Measurements from ENCODE around the gene NTM. TPM values are rescaled to one million over a fixed set of nuclear protein-coding genes. Genes with fewer than 3 reads are reported as not detected.

NTM gene
- total RNA-seq, 4 donors from 2014 or later: 0.78 to 1.1 (median 0.88) TPM; not detected in 1

DNA sequence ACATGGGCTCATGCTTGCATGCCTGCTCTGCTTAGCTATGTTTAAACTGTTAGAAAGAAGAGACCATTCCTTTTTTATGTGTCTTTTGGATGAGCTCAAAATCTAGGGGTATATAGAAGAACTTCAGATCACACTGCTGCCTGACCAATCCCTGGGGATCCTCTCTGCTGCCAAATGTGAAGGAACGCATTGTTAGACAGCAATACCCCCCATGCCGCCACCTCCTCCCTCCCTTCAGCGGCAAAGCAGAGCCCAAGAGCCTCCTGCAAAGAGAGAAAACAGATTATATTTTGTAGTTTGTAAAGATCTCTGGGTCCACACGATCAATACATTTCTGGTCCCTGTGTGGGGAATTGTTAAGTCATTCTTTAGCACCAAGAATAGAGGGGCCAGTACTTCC is 677.6 kb downstream of the NTM start:
- H3K4me1 ChIP-seq: no peaks in the 10 kb centered on the region
- no peak overlapping the region for H3K27ac ChIP-seq
- no peaks in the 10 kb centered on the region for H3K36me3 ChIP-seq
- no peak for DNase-seq
- H3K27me3 ChIP-seq: no peaks in the 10 kb centered on the region
- no peak overlapping the region for H3K4me3 ChIP-seq (replicated peaks in 1 of 3)
- 80 to 83% methylated on average over 4 of the region's 4 CpGs for WGBS, 2 donors
- intact Hi-C loops (cut with DNase I): no loop called here
- no peaks in the 10 kb centered on the region for H3K9me3 ChIP-seq
- TF ChIP-seq, protein P1, sequence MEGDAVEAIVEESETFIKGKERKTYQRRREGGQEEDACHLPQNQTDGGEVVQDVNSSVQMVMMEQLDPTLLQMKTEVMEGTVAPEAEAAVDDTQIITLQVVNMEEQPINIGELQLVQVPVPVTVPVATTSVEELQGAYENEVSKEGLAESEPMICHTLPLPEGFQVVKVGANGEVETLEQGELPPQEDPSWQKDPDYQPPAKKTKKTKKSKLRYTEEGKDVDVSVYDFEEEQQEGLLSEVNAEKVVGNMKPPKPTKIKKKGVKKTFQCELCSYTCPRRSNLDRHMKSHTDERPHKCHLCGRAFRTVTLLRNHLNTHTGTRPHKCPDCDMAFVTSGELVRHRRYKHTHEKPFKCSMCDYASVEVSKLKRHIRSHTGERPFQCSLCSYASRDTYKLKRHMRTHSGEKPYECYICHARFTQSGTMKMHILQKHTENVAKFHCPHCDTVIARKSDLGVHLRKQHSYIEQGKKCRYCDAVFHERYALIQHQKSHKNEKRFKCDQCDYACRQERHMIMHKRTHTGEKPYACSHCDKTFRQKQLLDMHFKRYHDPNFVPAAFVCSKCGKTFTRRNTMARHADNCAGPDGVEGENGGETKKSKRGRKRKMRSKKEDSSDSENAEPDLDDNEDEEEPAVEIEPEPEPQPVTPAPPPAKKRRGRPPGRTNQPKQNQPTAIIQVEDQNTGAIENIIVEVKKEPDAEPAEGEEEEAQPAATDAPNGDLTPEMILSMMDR (IDR thresholded peaks at IDR 0.05): no peak
- no peak for TF ChIP-seq POLR2A (IDR thresholded peaks at IDR 0.05)

DNA sequence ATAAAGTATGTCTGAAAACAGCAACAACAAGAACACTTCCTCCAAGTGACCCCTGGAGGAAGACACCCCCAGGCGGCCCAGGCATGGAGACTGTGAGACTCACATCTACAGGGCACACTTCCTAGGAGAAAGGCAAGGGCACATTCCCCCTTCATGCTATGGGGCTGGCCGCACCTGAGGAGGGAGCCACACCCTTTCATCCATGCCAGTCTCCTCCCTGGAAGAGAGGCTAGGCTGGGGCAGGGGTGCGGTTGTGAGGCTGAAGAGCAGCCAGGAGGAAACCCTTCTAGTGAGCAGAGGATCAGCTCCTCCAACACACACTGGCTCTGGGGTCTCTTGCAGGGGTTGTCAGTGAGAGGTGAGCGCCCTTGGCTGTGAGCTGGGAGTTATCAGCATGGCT is 678.8 kb downstream of the NTM start:
- H3K27me3 ChIP-seq: no peaks in the 10 kb centered on the region
- H3K4me3 ChIP-seq (replicated peaks in 1 of 3): no peak overlapping the region
- no peaks in the 10 kb centered on the region for H3K36me3 ChIP-seq
- no peak for DNase-seq
- no peak for TF ChIP-seq POLR2A (IDR thresholded peaks at IDR 0.05)
- TF ChIP-seq, protein P1 (IDR thresholded peaks at IDR 0.05): no peak
- H3K9me3 ChIP-seq: no peaks in the 10 kb centered on the region
- no peak overlapping the region for H3K27ac ChIP-seq
- WGBS, 2 donors: 82 to 91% methylated on average over 4 of the region's 4 CpGs
- no peaks in the 10 kb centered on the region for H3K4me1 ChIP-seq
- intact Hi-C loops (cut with DNase I): no loop called here

DNA sequence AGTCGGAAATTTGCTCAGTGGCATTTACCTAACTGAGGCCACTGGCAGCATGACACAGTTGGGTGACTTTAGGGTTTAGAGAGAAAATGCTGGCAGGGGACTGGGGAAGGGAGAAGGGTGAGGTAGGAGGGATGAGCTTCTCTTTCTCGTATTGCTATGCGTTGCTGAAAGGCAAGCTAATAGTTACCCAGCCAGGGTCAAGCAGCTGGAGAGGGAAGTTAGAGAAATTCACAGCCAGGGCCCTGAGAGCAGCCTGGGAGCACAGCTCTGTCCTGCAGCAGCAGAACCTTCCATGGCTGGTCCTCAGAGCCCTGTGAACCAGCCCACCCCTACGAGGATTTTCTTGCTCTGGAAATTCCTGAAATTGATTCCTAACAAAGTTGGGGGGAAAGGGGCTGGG is 679.6 kb downstream of the NTM start:
- DNase-seq: no peak
- intact Hi-C loops (cut with DNase I): no loop called here
- Histone ChIP-seq H3K4me3 (replicated peaks in 1 of 3) (no peak overlapping the region), H3K27ac (no peak overlapping the region), H3K27me3 (no peaks in the 10 kb centered on the region), H3K4me1 (no peaks in the 10 kb centered on the region), H3K9me3 (no peaks in the 10 kb centered on the region), H3K36me3 (no peaks in the 10 kb centered on the region)
- no peak for TF ChIP-seq POLR2A (IDR thresholded peaks at IDR 0.05)
- TF ChIP-seq, protein P1 (IDR thresholded peaks at IDR 0.05): no peak
- 58 to 67% methylated on average over 4 of the region's 4 CpGs for WGBS, 2 donors

DNA sequence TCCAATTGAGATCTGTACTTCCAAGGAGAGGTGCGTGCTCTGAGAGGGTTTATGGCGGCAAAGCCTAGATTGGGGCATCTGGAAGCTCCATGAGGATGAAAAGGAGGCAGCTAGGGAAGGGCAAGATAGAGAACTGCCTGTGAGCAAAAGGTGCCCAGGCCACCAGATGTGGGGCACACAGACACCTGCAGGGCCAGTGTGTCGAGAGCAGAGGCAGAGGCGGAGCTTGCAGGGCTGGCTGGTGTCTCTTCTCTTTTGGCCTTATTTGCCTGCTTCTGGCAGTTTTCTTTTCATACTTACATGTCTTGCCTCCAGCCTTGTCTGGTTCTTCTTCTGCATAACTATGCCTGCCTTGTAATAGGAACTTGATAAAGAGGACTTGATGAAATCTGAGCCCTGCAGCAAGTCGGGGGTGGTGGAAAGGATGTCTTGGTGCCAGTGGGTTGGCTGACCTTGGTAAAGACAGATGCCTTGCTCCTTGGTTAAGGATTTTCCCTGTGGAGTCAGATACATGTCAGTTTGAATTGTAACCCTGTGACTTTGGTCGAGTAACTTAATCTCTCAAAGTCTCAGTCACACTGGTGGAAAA is 680.3 kb downstream of the NTM start:
- no peak for DNase-seq
- WGBS, 2 donors: 78 to 83% methylated on average over 6 of the region's 6 CpGs

DNA sequence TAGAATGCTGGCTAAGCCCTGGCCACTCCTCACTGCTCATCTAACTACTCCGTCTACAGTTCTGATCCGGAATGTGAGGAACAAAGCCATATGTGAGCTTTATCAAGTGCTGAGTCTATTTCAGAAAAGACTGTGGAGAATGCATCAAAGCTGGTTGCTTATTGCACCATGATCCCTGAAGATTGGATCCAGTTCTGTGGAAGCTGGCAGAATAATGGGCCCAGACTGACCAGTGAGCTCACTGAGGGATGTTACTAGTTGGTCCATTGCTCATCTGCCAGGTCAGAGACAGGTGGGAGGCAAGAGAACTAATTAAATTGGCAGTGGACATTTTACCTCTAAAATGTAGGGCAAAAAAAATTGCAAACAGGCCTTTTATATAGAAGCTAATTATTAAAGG is 681.3 kb downstream of the NTM start:
- no peak for DNase-seq
- H3K27ac ChIP-seq: no peak overlapping the region
- no peaks in the 10 kb centered on the region for H3K9me3 ChIP-seq
- TF ChIP-seq, protein P1 (IDR thresholded peaks at IDR 0.05): no peak
- no peak for TF ChIP-seq POLR2A (IDR thresholded peaks at IDR 0.05)
- intact Hi-C loops (cut with DNase I): no loop called here
- 91 to 93% methylated on average over 2 of the region's 2 CpGs for WGBS, 2 donors
- no peak overlapping the region for H3K4me3 ChIP-seq (replicated peaks in 1 of 3)
- no peaks in the 10 kb centered on the region for H3K4me1 ChIP-seq
- no peaks in the 10 kb centered on the region for H3K36me3 ChIP-seq
- no peaks in the 10 kb centered on the region for H3K27me3 ChIP-seq

More for the DNA sequence above, 680.3 kb downstream of the NTM start:
- Histone ChIP-seq H3K27me3 (no peaks in the 10 kb centered on the region), H3K9me3 (no peaks in the 10 kb centered on the region), H3K36me3 (no peaks in the 10 kb centered on the region), H3K27ac (no peak overlapping the region), H3K4me1 (no peaks in the 10 kb centered on the region), H3K4me3 (replicated peaks in 1 of 3) (no peak overlapping the region)
- intact Hi-C loops (cut with DNase I): no loop called here
- no peak for TF ChIP-seq POLR2A (IDR thresholded peaks at IDR 0.05)
- TF ChIP-seq, protein P1 (IDR thresholded peaks at IDR 0.05): no peak
